HepG2 (cell line): ENCODE data around the gene UST. TPM values are rescaled to one million over a fixed set of nuclear protein-coding genes. Genes with fewer than 3 reads are reported as not detected.
A peak's percentile ranks its signal among the peaks of the same experiment; 100 is the strongest.

Experiments used
- ARHGAP35 ChIP-seq: sonication (generic); formaldehyde crosslinking; IDR thresholded peaks from 2 replicates; pipeline ENCODE4 v1.9.0; 2022; ENCODE audit warnings: mild to moderate bottlenecking, inconsistent platforms, moderate library complexity, missing genetic modification reagents, borderline replicate concordance
- BCLAF1 ChIP-seq: fragments of 450-650 bp; IDR thresholded peaks from 2 replicates; pipeline ENCODE4 v1.6.1; 2017; ENCODE audit warnings: mild to moderate bottlenecking
- DPF2 ChIP-seq: sonication (generic); formaldehyde crosslinking; IDR thresholded peaks from 2 replicates; pipeline ENCODE4 v1.4.0; 2020; ENCODE audit warnings: mild to moderate bottlenecking, low read depth, missing genetic modification reagents, borderline replicate concordance
- EP300 ChIP-seq, 3 experiments: sonication (generic) in 1 of 3; formaldehyde crosslinking in 1 of 3; IDR thresholded peaks; 2 replicates each; pipeline versions ENCODE4 v1.5.1 to v1.6.1; 2011 to 2020; ENCODE audit warnings: low read depth in 2 of 3, low read length in 2 of 3, borderline replicate concordance in 1 of 3, improper control_type of control experiment in 1 of 3, mild to moderate bottlenecking in 1 of 3, missing genetic modification reagents in 1 of 3, moderate library complexity in 1 of 3
- GTF2F1 ChIP-seq: fragments of 150-350 bp; IDR thresholded peaks from 2 replicates; pipeline ENCODE4 v1.6.1; 2014; ENCODE audit warnings: low read length
- HDAC2 ChIP-seq: sonication (generic); formaldehyde crosslinking; IDR thresholded peaks from 2 replicates; pipeline ENCODE4 v1.4.0; 2020; ENCODE audit warnings: missing genetic modification reagents
- HOXA3 ChIP-seq: sonication (generic); formaldehyde crosslinking; IDR thresholded peaks from 2 replicates; pipeline ENCODE4 v1.5.0; 2020; ENCODE audit warnings: missing genetic modification reagents
- MIXL1 ChIP-seq: IDR thresholded peaks from 2 replicates; pipeline ENCODE4 v1.6.1; 2016
- MLX ChIP-seq: IDR thresholded peaks from 2 replicates; pipeline ENCODE4 v1.6.1; 2016
- NBN ChIP-seq: fragments of 450-650 bp; conservative IDR thresholded peaks from 2 replicates; pipeline ENCODE4 v1.6.1; 2017
- NFKBIZ ChIP-seq: IDR thresholded peaks from 2 replicates; pipeline ENCODE4 v1.6.1; 2018; ENCODE audit warnings: missing genetic modification reagents, missing compliant biosample characterization
- NRL ChIP-seq: sonication (generic); formaldehyde crosslinking; IDR thresholded peaks from 2 replicates; pipeline ENCODE4 v1.5.0; 2020; ENCODE audit warnings: missing genetic modification reagents, mild to moderate bottlenecking, moderate library complexity, borderline replicate concordance
- PAWR ChIP-seq: sonication (generic); formaldehyde crosslinking; IDR thresholded peaks from 2 replicates; pipeline ENCODE4 v1.4.0; 2020; ENCODE audit warnings: missing genetic modification reagents, mild to moderate bottlenecking, borderline replicate concordance
- PRMT3 ChIP-seq: sonication (generic); formaldehyde crosslinking; IDR thresholded peaks from 2 replicates; pipeline ENCODE4 v1.8.1; 2022; ENCODE audit warnings: low read depth, mild to moderate bottlenecking, moderate library complexity, missing genetic modification reagents, borderline replicate concordance
- RAD51 ChIP-seq: fragments of 450-650 bp; IDR thresholded peaks from 2 replicates; pipeline ENCODE4 v1.6.1; 2016; ENCODE audit warnings: borderline replicate concordance
- SRY ChIP-seq: sonication (generic); formaldehyde crosslinking; IDR thresholded peaks from 2 replicates; pipeline ENCODE4 v1.8.0; 2022; ENCODE audit warnings: mild to moderate bottlenecking, missing genetic modification reagents
- STAT5B ChIP-seq: sonication (generic); formaldehyde crosslinking; IDR thresholded peaks from 2 replicates; pipeline ENCODE4 v1.4.0; 2020; ENCODE audit warnings: missing genetic modification reagents
- ZMAT3 ChIP-seq: sonication (generic); formaldehyde crosslinking; conservative IDR thresholded peaks from 2 replicates; pipeline ENCODE4 v1.7.0; 2021; ENCODE audit warnings: missing genetic modification reagents
- ZNF17 ChIP-seq: sonication (generic); formaldehyde crosslinking; IDR thresholded peaks from 2 replicates; pipeline ENCODE4 v1.5.0; 2020; ENCODE audit warnings: mild to moderate bottlenecking, missing genetic modification reagents
- ZNF280D ChIP-seq: sonication (generic); formaldehyde crosslinking; IDR thresholded peaks from 2 replicates; pipeline ENCODE4 v1.5.1; 2020; ENCODE audit warnings: mild to moderate bottlenecking, missing genetic modification reagents
- ZNF430 ChIP-seq: sonication (generic); formaldehyde crosslinking; IDR thresholded peaks from 2 replicates; pipeline ENCODE4 v1.9.0; 2021; ENCODE audit warnings: mild to moderate bottlenecking, missing genetic modification reagents
- ZNF451 ChIP-seq: sonication (generic); formaldehyde crosslinking; IDR thresholded peaks from 2 replicates; pipeline ENCODE4 v1.5.0; 2020; ENCODE audit warnings: mild to moderate bottlenecking, missing genetic modification reagents
- ZNF607 ChIP-seq: sonication (generic); formaldehyde crosslinking; IDR thresholded peaks from 2 replicates; pipeline ENCODE4 v1.5.1; 2020; ENCODE audit warnings: missing genetic modification reagents, mild to moderate bottlenecking, borderline replicate concordance
- ZNF652 ChIP-seq: IDR thresholded peaks from 2 replicates; pipeline ENCODE4 v1.6.1; 2016; ENCODE audit warnings: low read depth, borderline replicate concordance
- ZNF883 ChIP-seq: sonication (generic); formaldehyde crosslinking; IDR thresholded peaks from 2 replicates; pipeline ENCODE4 v1.5.1; 2020; ENCODE audit warnings: mild to moderate bottlenecking, missing genetic modification reagents; ENCODE audit errors: not compliant biosample characterization
- polyA plus RNA-seq, 8 experiments: library from polyadenylated mRNA; depleted of rRNA in 3 of 8; stranded (reverse) in 7 of 8; unstranded in 1 of 8; fragments of >200 nt; fragmentation: Illumina TruSeq in 4 of 8; extraction: Trizol in 4 of 8; gene quantifications; 2 replicates each; pipeline versions ENCODE4 v1.2.1 to v1.2.3, GENCODE V29; 2011 to 2016; ENCODE audit warnings: low read depth in 4 of 8, missing spikeins in 1 of 8, mixed read lengths in 1 of 8; ENCODE audit not compliant: insufficient read depth in 1 of 8
- total RNA-seq, 5 experiments: library from RNA; depleted of rRNA; stranded (reverse); fragments of >200 nt; fragmentation: Illumina TruSeq; extraction: Trizol; gene quantifications; 2 replicates each; pipeline ENCODE4 v1.2.3, GENCODE V29; 2016; ENCODE audit warnings: low read depth in 1 of 5

The UST gene
- total and polyA plus RNA-seq, 2 of the 13 experiments (the other 11 are each of a cell fraction or from before 2014, with no cell fraction given) = 0.27 TPM; not detected in 1

- TF ChIP-seq ZNF17 (CRISPR knock-in tag) (no peak), ZNF280D (no peak), ZMAT3 (CRISPR knock-in tag) (0 out of 2 replicates have a peak, but pooled peaks have one; percentile 41), SRY (CRISPR knock-in tag) (no peak), ARHGAP35 (CRISPR knock-in tag) (no peak), STAT5B (no peak), ZNF652 (CRISPR knock-in tag) (0 out of 2 replicates have a peak, but pooled peaks have one; percentile 27), BCLAF1 (no peak), ZNF430 (CRISPR knock-in tag) (no peak), HOXA3 (CRISPR knock-in tag) (no peak), HDAC2 (CRISPR knock-in tag) (peak; percentile 39), RAD51 (no peak), DPF2 (CRISPR knock-in tag) (0 out of 2 replicates have a peak, but pooled peaks have one; percentile 9), MIXL1 (peak; percentile 34; the same call in 1 of the 2 replicates), GTF2F1 (no peak), MLX (no peak), ZNF451 (CRISPR knock-in tag) (no peak), PRMT3 (CRISPR knock-in tag) (0 out of 2 replicates have a peak, but pooled peaks have one; percentile 53), NBN (no peak), NFKBIZ (CRISPR knock-in tag) (no peak), ZNF607 (CRISPR knock-in tag) (no peak), EP300 (IDR thresholded peaks at IDR 0.05; ENCODE audit: low read depth in 2 of 2, low read length in 2 of 2) (peak in 1 of 2 experiments; percentile 53; a peak in 1 of 4 replicates), EP300 (CRISPR knock-in tag; IDR thresholded peaks at IDR 0.05; ENCODE audit: borderline replicate concordance) (no peak), NRL (CRISPR knock-in tag) (no peak), PAWR (no peak), ZNF883 (CRISPR knock-in tag) (no peak)
These were observed 314.3 kb downstream of the UST start (continued) for GRCh38 chr6:149060985-149061760.
